HG03469 (cell line): ENCODE results near the gene DDX41.
"Not testable (repeated sequence)": the region's sequence is repeated elsewhere in the genome, so short reads cannot be mapped to it uniquely, and the experiment has no call there.

Source experiments
- ATAC-seq: cut with Tn5 transposase; IDR thresholded peaks from one replicate; pipeline ENCODE4 v1.9.1; 2021; ENCODE audit warnings: mild to moderate bottlenecking, moderate library complexity, moderate number of reproducible peaks; ENCODE audit not compliant: unreplicated experiment

The DDX41 gene

GRCh38 chr5:177537389-177538361, 20.9 kb upstream of the DDX41 start:
- ATAC-seq, result no peak

DNA sequence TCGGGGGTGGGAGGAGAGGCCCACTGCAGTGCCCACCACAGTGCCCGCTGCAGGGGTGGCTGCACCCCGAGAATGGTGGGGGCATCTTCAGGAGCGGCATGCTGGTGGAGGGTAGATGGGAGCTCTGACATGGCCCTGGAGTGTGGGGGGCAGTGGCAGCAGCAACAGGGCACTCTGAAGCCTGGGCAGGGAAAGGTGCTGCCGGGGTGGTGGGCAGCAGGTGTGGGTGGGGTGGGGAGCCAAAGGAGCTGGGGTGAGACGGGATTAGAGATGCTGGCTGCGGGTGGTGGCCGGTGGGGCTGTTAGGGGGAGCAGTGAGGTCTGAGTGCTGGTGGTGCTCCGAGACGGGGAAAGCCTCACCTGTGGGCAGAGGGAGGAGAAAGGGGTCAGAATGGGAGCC, 19.6 kb upstream of the DDX41 start:
- no peak for ATAC-seq

DNA sequence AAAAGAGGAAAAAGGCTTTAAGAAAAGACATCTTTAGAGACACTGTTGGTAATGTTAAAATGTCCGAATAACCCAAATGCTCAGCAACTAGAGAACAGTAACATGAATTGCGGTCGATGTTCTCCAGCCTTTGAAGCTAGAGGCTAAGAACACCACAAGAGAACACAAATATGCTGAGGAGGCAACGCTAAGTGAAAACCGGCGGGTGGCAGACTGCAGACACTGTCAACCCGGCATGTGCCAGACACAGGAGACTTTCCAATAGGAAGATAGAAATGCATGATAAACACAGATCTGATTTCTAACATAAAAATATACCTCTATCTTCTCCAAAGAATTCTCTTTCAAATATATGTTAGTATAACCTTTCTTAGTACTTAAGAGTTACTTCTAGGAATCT, 18.4 kb upstream of the DDX41 start:
- no peak for ATAC-seq

DNA sequence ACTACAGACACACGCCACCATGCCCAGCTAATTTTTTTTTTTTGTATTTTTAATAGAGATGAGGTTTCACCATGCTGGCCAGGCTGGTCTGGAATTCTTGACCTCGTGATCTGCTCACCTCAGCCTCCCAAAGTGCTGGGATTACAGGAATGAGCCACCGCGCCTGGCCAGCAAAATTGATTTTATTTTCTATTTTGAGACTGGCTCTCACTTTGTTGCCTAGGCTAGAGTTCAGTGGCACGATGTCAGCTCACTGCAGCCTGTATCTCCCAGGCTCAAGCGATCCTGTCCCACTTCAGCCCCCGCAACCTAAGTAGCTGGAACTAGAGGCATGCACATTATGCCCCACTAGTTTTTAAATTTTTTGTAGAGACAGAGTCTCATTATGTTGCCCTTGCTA, 17.7 kb upstream of the DDX41 start:
- not testable (repeated sequence) for ATAC-seq

- no peak for ATAC-seq
Measured at GRCh38 chr5:177531209-177531940, 14.6 kb upstream of the DDX41 start.

GRCh38 chr5:177530638-177531037, 13.9 kb upstream of the DDX41 start:
- no peak for ATAC-seq

GRCh38 chr5:177529247-177530203, 12.8 kb upstream of the DDX41 start:
- ATAC-seq, result no peak

DNA sequence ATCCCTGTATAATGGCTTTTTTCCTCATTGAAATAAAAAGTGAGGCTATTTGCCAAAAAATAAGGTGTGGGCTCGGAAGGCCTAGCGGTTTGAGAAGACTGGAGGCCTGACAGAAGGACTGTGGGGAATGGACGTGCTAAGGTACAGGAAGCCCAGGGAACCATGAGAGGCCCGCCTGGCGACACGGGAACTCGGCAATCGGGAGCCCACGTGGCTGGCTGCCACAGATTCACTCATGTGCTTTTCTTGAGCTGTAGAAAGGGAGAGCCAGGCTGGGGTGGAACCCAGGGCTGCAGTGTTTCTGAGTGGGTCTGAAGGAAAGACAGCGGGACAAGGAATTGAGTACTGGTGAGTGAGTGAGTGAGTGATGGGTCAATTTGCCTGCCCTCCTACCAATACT, 11.9 kb upstream of the DDX41 start:
- ATAC-seq, result no peak

DNA sequence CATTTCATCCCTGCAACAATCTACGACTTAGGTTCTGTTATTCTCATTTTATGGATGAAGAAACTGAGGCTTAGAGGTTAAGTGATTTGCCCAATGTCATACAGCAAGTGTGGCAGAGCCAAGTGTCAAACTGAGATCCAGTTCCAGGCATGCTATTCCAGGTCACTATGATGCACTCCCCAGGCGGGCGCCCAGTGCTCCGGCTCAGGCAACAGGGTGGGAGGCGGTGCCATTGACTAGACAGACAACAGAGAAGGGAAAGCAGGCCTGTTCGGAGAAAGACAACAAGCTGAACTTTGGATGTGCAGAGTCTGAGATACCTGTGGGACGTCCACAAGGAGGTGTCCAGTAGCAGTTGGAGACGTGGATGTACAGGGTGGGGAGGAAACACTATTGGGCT, 10.8 kb upstream of the DDX41 start:
- ATAC-seq, result no peak

DNA sequence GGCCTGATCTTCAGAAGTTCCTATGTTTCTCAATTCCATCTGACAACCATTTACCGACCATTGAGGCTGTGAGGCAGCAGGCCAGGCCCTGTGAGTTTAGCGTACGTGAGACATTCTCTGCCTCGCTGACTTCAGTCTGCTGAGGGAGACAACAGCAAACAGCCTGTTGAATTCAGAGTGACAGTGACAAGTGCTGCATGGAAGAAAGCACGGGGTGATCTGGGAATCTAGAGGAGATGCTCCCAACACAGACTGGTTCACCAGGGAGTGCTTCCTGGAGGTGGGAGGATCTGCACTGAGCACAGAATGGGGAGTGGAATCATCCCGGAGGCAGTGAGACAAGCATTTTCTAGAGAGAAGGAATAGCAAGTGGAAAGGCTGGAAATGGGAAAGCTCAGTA, 10.0 kb upstream of the DDX41 start:
- no peak for ATAC-seq

DNA sequence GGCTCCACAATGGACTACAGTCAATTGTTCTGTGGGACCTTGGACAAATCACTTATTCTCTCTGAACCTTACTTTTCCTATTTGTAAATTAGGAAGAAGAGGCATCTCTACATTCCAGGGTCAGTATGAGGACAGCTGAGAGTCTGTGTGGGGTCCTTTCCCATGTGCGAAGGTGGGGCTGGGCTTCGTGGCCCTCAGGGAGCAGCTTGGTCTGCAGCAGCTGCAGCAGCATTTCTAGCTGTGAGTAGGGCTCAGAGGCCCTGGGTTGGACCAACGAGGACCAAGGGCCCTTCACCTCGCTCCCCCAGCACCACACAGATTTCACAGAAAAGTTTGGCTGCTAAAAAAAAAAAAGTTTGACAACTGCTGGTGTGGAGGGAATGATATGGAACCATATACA, 9.4 kb upstream of the DDX41 start:
- no peak for ATAC-seq

DNA sequence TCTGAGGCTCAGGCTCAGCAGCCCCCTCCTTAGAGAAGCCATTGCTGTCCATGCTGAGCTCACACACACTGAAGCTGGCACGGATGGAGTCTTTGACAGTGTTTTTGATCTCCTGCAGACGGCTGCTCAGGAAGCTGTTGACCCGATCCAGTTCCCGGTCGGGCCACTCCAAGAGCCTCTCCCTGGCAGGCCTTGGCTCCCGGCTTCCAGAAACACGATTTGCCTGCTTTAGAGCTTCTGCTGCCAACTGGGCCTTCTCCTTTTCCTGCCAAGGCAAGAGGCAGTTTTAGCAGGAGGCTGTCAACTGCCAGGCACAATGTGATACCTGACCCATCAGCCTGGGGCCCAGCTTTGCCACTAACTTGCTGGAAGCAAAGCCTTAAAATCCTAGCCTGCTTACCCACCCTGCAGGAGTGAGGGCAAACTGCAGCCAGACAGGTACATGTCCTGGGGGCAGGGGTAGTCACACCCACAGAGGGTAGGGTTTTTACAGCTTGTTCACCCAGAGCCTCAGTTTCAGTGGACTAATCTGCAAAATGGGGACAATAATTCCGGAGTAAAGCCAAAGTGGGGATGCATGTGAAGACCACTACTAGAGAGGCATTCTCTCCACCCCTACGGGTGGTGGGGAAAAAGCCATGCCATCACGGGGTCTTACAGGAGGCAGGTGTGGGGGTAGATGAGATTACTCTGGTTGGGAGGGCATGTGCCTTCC, 8.3 kb upstream of the DDX41 start:
- no peak for ATAC-seq

DNA sequence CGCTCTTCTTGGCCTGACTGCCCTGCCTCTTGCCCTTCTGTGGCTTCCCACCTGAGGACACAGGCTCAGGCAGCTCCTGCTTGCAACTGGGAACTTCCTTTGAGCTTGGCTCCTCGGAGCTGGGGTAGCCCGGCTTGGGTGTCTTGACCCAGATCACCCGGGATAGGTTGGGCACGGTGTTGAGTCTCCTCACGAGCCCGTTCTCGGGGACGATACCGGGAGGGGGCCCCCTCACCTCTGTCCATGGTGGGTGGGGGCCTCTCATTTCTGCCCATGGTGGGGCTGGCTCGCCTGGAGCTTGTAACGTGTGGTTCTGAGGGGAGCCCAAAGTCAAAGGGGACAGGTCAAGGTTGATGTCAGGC, 7.8 kb upstream of the DDX41 start:
- ATAC-seq, result no peak

GRCh38 chr5:177523711-177524538, 7.2 kb upstream of the DDX41 start:
- no peak for ATAC-seq

DNA sequence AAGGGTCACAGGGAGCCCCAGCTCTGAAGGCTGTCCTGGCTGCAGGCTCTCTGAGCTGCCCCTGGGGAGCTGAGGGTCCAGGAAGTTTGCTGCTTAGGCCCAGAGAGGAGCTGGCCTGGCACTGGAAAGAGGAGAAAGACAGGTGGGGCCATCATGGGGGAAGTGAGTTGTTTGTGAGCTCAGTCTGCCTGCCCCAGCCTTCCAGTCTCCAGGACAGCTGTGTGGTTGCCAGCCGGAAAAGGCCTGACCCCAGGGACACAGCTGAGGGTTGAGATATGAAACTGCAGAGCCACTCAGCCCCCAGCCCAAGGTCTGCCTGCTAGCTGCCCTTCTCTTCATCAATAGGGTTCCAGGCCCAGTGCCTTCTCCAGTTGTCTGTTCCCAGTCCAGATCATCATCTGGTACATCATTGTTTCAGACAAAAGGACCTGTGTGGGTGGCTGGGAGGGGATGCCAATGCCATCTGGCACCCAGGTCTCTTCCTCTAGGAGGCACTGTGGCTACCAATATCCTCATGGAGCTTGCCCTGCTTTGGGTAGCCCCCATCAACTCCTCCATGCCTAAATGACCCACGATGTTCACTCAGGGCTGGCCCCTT, 4.3 kb upstream of the DDX41 start:
- ATAC-seq, result no peak

- ATAC-seq, result no peak
Measured at GRCh38 chr5:177520271-177520670, 3.5 kb upstream of the DDX41 start.

- ATAC-seq, result no peak
Measured at GRCh38 chr5:177519463-177520235, 2.9 kb upstream of the DDX41 start.

- no peak for ATAC-seq
Measured at GRCh38 chr5:177515580-177515979, 1.2 kb downstream of the DDX41 start.
